Measurements from ENCODE around the gene SIAH3.

The SIAH3 gene

GRCh38 chr13:45784755-45785675 lies 66.5 kb downstream of the SIAH3 start:
- H3K4me3 ChIP-seq (ENCODE audit: low read length in 2 of 2), result no peak overlapping the region
- H3K36me3 ChIP-seq (ENCODE audit: control insufficient read depth in 2 of 2, insufficient read depth in 2 of 2, low read length in 2 of 2), result no peaks in the 10 kb centered on the region
- no peak overlapping the region for H3K27ac ChIP-seq (ENCODE audit: low read depth in 2 of 2, low read length in 2 of 2)
- H3K4me1 ChIP-seq (ENCODE audit: control insufficient read depth in 2 of 2, insufficient read depth in 2 of 2, low read length in 2 of 2), result peaks cover 3% of the 10 kb centered on the region in 2 donors
- H3K27me3 ChIP-seq (ENCODE audit: control insufficient read depth in 2 of 2, insufficient read depth in 2 of 2, low read length in 2 of 2), result no peaks in the 10 kb centered on the region
- H3K9ac ChIP-seq (ENCODE audit: low read depth in 1 of 2, low read length in 2 of 2), result no peak overlapping the region
- H3K9me3 ChIP-seq (ENCODE audit: control insufficient read depth in 2 of 2, low read length in 2 of 2), result no peaks in the 10 kb centered on the region

DNA sequence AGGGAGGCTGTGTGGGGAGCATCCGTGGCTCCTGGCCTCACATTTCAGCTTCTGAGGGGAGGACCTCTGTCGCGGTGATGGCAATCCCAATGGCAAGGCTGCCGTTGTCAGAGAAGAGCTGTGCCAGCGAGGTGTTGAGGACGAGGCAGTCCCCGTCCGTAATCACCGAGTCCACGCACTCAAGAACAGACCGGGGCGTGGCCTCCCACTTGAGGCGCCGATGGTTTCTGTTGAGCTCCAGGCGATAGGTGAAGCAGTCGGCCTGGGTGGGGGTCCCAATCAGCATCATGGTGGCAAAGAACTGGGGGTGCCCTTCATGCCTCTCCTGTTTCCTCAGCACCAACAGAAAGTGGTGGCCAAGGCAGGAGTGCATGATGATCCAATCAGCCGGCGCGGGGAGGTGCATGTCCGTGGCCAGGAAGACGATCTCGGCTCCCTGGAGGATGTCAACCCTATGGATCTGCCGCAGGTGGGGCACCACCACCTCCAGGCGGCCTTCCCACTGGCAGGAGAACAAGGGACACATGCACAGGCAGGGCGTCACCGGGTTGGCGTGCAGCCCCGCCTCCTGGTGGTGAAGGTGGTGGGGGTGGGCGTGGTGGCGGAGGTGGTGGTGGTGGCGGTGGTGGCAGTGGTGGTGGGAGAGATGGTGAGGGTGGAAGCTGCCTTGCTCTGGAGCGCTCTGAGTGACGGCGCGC lies 68.1 kb downstream of the SIAH3 start:
- H3K27ac ChIP-seq (ENCODE audit: low read depth in 2 of 2, low read length in 2 of 2), result no peak overlapping the region
- no peaks in the 10 kb centered on the region for H3K36me3 ChIP-seq (ENCODE audit: control insufficient read depth in 2 of 2, insufficient read depth in 2 of 2, low read length in 2 of 2)
- peaks cover 3% of the 10 kb centered on the region in 2 donors for H3K4me1 ChIP-seq (ENCODE audit: control insufficient read depth in 2 of 2, insufficient read depth in 2 of 2, low read length in 2 of 2)
- no peak overlapping the region for H3K4me3 ChIP-seq (ENCODE audit: low read length in 2 of 2)
- H3K27me3 ChIP-seq (ENCODE audit: control insufficient read depth in 2 of 2, insufficient read depth in 2 of 2, low read length in 2 of 2), result no peaks in the 10 kb centered on the region
- H3K9me3 ChIP-seq (ENCODE audit: control insufficient read depth in 2 of 2, low read length in 2 of 2), result no peaks in the 10 kb centered on the region
- no peak overlapping the region for H3K9ac ChIP-seq (ENCODE audit: low read depth in 1 of 2, low read length in 2 of 2)

DNA sequence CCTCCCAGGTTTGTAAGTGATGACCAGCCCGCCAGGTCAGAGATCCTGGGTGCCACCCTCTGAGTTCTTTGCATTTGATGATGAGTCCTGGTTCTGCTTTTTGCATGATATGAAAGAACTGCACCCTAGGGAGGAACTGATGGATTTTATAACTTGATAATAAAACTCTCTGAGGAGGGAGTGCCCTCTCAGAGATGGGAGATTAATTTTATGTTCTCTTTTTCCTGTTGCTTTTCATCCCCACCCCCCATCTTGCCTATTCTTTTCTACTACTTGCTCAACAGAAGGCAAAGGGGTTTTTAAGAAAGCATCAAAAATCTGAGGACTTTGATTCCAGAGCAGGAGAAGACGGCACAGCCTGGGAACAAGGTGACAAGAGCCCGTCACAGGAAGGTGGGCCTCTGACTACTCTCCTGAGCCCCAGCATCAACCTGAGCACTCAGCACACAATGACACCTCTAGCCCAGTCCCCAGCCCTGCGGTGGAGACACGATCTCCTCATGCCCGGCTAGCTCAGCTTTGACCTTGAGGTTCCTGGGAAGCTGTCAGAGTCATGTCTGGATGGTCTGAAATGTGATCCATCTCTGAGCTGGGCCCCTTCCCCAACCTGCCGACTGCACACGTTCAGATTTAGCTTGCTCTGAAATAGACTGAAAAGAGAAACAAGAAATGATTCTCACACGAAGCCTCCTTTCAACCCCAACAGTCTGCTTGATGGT lies 69.1 kb downstream of the SIAH3 start:
- H3K27me3 ChIP-seq (ENCODE audit: control insufficient read depth in 2 of 2, insufficient read depth in 2 of 2, low read length in 2 of 2), result no peaks in the 10 kb centered on the region
- peaks cover 3% of the 10 kb centered on the region in 2 donors for H3K4me1 ChIP-seq (ENCODE audit: control insufficient read depth in 2 of 2, insufficient read depth in 2 of 2, low read length in 2 of 2)
- H3K9me3 ChIP-seq (ENCODE audit: control insufficient read depth in 2 of 2, low read length in 2 of 2), result no peaks in the 10 kb centered on the region
- no peak overlapping the region for H3K27ac ChIP-seq (ENCODE audit: low read depth in 2 of 2, low read length in 2 of 2)
- H3K9ac ChIP-seq (ENCODE audit: low read depth in 1 of 2, low read length in 2 of 2), result no peak overlapping the region
- no peaks in the 10 kb centered on the region for H3K36me3 ChIP-seq (ENCODE audit: control insufficient read depth in 2 of 2, insufficient read depth in 2 of 2, low read length in 2 of 2)
- no peak overlapping the region for H3K4me3 ChIP-seq (ENCODE audit: low read length in 2 of 2)

DNA sequence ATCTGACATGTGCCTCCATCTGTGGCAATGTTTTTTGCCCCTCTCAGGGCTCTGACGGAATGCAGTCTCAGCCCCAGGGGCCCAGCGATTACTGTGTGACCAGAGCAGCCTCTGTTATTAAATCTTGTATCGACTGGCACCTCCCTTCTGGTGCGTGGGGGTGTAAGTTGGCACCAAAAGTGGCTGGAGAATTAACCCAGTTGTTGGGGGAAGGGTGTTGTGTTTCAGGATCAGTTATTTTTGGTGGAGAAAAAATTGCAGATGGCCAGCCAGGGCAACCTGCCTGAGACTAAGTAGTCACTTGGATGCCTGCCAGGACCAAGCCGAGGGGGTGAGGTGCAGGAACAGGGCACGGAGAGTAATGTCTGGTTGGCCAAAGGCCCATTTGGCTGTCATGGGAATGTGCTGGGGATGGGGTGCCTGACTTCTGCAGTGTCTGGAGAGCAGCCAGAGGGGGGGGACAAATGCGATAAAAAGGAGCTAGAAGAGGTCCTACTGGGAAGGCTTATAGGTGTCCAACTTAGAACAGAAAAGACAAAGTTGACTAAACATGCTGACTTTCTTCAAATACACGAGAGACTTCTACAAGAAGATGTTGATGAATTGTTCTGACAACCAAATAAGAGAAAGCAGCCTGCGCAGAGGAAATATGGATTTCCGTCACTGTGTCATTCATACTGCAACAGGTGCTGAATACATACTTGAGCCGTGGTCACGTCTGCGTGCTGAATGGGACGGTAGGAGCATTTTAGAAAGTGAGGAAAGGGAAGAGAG lies 69.8 kb downstream of the SIAH3 start:
- Histone ChIP-seq H3K27ac (ENCODE audit: low read depth in 2 of 2, low read length in 2 of 2) (no peak overlapping the region), H3K9ac (ENCODE audit: low read depth in 1 of 2, low read length in 2 of 2) (no peak overlapping the region), H3K27me3 (ENCODE audit: control insufficient read depth in 2 of 2, insufficient read depth in 2 of 2, low read length in 2 of 2) (no peaks in the 10 kb centered on the region), H3K36me3 (ENCODE audit: control insufficient read depth in 2 of 2, insufficient read depth in 2 of 2, low read length in 2 of 2) (no peaks in the 10 kb centered on the region), H3K4me3 (ENCODE audit: low read length in 2 of 2) (no peak overlapping the region), H3K4me1 (ENCODE audit: control insufficient read depth in 2 of 2, insufficient read depth in 2 of 2, low read length in 2 of 2) (peaks cover 3% of the 10 kb centered on the region in 2 donors), H3K9me3 (ENCODE audit: control insufficient read depth in 2 of 2, low read length in 2 of 2) (no peaks in the 10 kb centered on the region)

GRCh38 chr13:45779901-45780300 lies 71.7 kb downstream of the SIAH3 start:
- H3K27me3 ChIP-seq (ENCODE audit: control insufficient read depth in 2 of 2, insufficient read depth in 2 of 2, low read length in 2 of 2), result no peaks in the 10 kb centered on the region
- H3K9ac ChIP-seq (ENCODE audit: low read depth in 1 of 2, low read length in 2 of 2), result no peak overlapping the region
- H3K36me3 ChIP-seq (ENCODE audit: control insufficient read depth in 2 of 2, insufficient read depth in 2 of 2, low read length in 2 of 2), result no peaks in the 10 kb centered on the region
- H3K4me1 ChIP-seq (ENCODE audit: control insufficient read depth in 2 of 2, insufficient read depth in 2 of 2, low read length in 2 of 2), result peaks cover 3% of the 10 kb centered on the region in 2 donors
- no peaks in the 10 kb centered on the region for H3K9me3 ChIP-seq (ENCODE audit: control insufficient read depth in 2 of 2, low read length in 2 of 2)
- no peak overlapping the region for H3K27ac ChIP-seq (ENCODE audit: low read depth in 2 of 2, low read length in 2 of 2)
- no peak overlapping the region for H3K4me3 ChIP-seq (ENCODE audit: low read length in 2 of 2)

GRCh38 chr13:45778882-45779281 lies 72.7 kb downstream of the SIAH3 start:
- H3K4me1 ChIP-seq (ENCODE audit: control insufficient read depth in 2 of 2, insufficient read depth in 2 of 2, low read length in 2 of 2), result peaks cover 3% of the 10 kb centered on the region in 2 donors
- H3K27ac ChIP-seq (ENCODE audit: low read depth in 2 of 2, low read length in 2 of 2), result no peak overlapping the region
- H3K36me3 ChIP-seq (ENCODE audit: control insufficient read depth in 2 of 2, insufficient read depth in 2 of 2, low read length in 2 of 2), result no peaks in the 10 kb centered on the region
- no peaks in the 10 kb centered on the region for H3K9me3 ChIP-seq (ENCODE audit: control insufficient read depth in 2 of 2, low read length in 2 of 2)
- no peak overlapping the region for H3K4me3 ChIP-seq (ENCODE audit: low read length in 2 of 2)
- no peaks in the 10 kb centered on the region for H3K27me3 ChIP-seq (ENCODE audit: control insufficient read depth in 2 of 2, insufficient read depth in 2 of 2, low read length in 2 of 2)
- H3K9ac ChIP-seq (ENCODE audit: low read depth in 1 of 2, low read length in 2 of 2), result no peak overlapping the region

- H3K4me3 ChIP-seq (ENCODE audit: low read length in 2 of 2), result no peak overlapping the region
- H3K27ac ChIP-seq (ENCODE audit: low read depth in 2 of 2, low read length in 2 of 2), result no peak overlapping the region
- no peaks in the 10 kb centered on the region for H3K9me3 ChIP-seq (ENCODE audit: control insufficient read depth in 2 of 2, low read length in 2 of 2)
- H3K36me3 ChIP-seq (ENCODE audit: control insufficient read depth in 2 of 2, insufficient read depth in 2 of 2, low read length in 2 of 2), result no peaks in the 10 kb centered on the region
- H3K4me1 ChIP-seq (ENCODE audit: control insufficient read depth in 2 of 2, insufficient read depth in 2 of 2, low read length in 2 of 2), result peaks cover 0 to 2% of the 10 kb centered on the region in 2 donors
- H3K27me3 ChIP-seq (ENCODE audit: control insufficient read depth in 2 of 2, insufficient read depth in 2 of 2, low read length in 2 of 2), result no peaks in the 10 kb centered on the region
- no peak overlapping the region for H3K9ac ChIP-seq (ENCODE audit: low read depth in 1 of 2, low read length in 2 of 2)
Observed at GRCh38 chr13:45776748-45777147, 74.8 kb downstream of the SIAH3 start.

DNA sequence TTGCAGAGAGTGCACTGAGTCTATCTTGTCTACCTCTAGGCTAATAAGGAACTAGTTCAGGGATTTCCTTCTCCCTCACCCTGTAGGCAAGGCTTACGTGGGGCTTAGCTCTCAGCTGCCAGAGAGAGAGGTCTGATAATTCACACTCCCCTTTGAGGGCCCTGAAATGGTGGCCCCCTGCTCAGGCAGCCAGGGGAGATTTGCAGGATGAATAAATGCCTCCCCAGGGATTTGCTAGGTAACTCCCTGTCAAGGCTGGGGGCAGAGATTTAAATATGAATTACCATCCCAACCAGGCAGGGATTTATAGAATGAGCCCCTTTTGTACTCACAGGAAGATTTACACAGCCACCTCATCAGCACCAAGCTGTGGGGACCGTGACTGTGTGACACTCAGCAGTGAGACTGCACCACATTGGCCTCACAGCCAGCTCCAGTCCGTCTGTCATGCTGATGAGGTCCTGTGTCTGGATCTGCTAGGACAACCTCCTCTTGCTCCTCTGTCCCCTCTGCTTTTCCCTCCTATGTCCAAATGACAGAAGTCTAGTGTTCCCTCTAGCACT lies 76.1 kb downstream of the SIAH3 start:
- H3K9me3 ChIP-seq (ENCODE audit: control insufficient read depth in 2 of 2, low read length in 2 of 2), result no peaks in the 10 kb centered on the region
- no peak overlapping the region for H3K27ac ChIP-seq (ENCODE audit: low read depth in 2 of 2, low read length in 2 of 2)
- no peaks in the 10 kb centered on the region for H3K4me1 ChIP-seq (ENCODE audit: control insufficient read depth in 2 of 2, insufficient read depth in 2 of 2, low read length in 2 of 2)
- no peak overlapping the region for H3K4me3 ChIP-seq (ENCODE audit: low read length in 2 of 2)
- H3K9ac ChIP-seq (ENCODE audit: low read depth in 1 of 2, low read length in 2 of 2), result no peak overlapping the region
- no peaks in the 10 kb centered on the region for H3K36me3 ChIP-seq (ENCODE audit: control insufficient read depth in 2 of 2, insufficient read depth in 2 of 2, low read length in 2 of 2)
- no peaks in the 10 kb centered on the region for H3K27me3 ChIP-seq (ENCODE audit: control insufficient read depth in 2 of 2, insufficient read depth in 2 of 2, low read length in 2 of 2)

DNA sequence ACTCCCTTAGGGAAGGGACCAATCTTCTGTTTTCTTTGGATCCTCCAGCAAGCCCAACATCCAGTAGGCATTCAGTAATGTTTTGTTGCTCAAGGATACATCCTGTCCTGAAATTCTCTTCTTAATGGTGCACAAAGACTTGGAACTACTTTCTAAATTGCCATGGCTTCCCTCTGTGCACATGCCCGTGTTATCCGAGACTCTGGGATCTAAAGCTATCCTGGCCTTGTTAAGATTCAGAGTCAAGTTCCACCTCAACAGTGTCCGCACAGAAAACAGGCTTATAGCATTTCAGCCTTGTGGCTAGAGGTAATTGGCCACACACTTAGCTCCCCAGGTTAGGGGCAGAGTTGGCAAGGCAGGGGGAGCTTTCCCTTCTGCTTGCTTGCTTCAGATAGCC lies 77.6 kb downstream of the SIAH3 start:
- H3K4me1 ChIP-seq (ENCODE audit: control insufficient read depth in 2 of 2, insufficient read depth in 2 of 2, low read length in 2 of 2), result no peaks in the 10 kb centered on the region
- no peaks in the 10 kb centered on the region for H3K9me3 ChIP-seq (ENCODE audit: control insufficient read depth in 2 of 2, low read length in 2 of 2)
- no peak overlapping the region for H3K27ac ChIP-seq (ENCODE audit: low read depth in 2 of 2, low read length in 2 of 2)
- H3K9ac ChIP-seq (ENCODE audit: low read depth in 1 of 2, low read length in 2 of 2), result no peak overlapping the region
- H3K27me3 ChIP-seq (ENCODE audit: control insufficient read depth in 2 of 2, insufficient read depth in 2 of 2, low read length in 2 of 2), result no peaks in the 10 kb centered on the region
- no peak overlapping the region for H3K4me3 ChIP-seq (ENCODE audit: low read length in 2 of 2)
- H3K36me3 ChIP-seq (ENCODE audit: control insufficient read depth in 2 of 2, insufficient read depth in 2 of 2, low read length in 2 of 2), result no peaks in the 10 kb centered on the region
